Erythroblast (primary cell): Measurements from ENCODE around the gene PCMTD2.

ENCODE experiments used
- GATA1 ChIP-seq: IDR thresholded peaks from 2 replicates; pipeline ENCODE4 v1.6.1; 2011; ENCODE audit warnings: low read depth, mild to moderate bottlenecking, control low read depth, low read length, moderate library complexity
- POLR2A ChIP-seq: IDR thresholded peaks from 2 replicates; pipeline ENCODE4 v1.6.1; 2011; ENCODE audit warnings: mild to moderate bottlenecking, low read length

DNA sequence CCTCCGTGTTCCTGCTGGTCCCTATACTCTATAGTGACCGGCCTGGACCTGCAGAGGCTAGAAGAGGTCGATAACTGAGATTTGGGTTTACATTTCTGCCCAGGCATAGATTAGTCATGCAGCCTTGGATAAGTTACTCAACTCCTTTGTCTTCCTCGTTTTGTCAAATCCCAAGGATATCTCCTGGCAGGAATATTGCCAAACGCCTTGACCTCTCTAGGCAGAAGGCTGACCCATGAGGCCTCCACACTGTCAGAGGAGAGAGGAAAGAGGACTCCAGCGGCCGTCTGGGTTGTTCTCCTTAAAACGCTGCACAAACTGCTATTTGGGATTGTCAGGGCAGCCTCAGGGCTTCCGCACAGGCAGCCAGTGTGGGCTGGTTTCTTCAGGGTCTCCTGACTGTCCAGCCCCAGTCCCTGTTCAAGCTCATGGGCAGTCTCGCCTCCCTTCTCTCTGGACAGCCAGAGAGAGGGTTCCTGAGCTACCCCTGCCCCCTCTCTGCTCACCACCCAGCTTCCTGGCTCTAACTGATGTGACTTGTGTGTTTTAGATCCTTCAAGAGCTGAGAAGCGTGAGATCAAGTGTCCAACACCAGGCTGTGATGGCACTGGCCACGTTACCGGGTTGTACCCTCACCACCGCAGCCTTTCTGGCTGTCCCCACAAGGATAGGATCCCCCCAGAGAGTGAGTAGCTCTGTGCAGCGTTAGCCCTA, 44.7 kb upstream of the PCMTD2 start:
- no peak for TF ChIP-seq POLR2A
- no peak for TF ChIP-seq GATA1
